K562 (cell line): Measurements from ENCODE around the gene SYNPO. TPM values are rescaled to one million over a fixed set of nuclear protein-coding genes. Genes with fewer than 3 reads are reported as not detected.

ENCODE experiments used
- ATAC-seq: fragments of 200-7000 bp; cut with Tn5 transposase; 3 replicates; pipeline ENCODE4 v1.9.1; 2020; ENCODE audit warnings: moderate library complexity
- BruUV-seq: library from RNA; stranded (reverse); fragments of 400-500 nt; replicated peaks from 2 replicates; lab custom pipeline; 2021; lab: Mats Ljungman, UMichigan
- CTCF ChIA-PET: fragments of 300-600 bp; formaldehyde crosslinking; extraction: SDS; loops from one replicate; lab custom pipeline; 2021; ENCODE audit warnings: low intra/inter-chr PET ratio; lab: Yijun Ruan, JAX
- POLR2A ChIA-PET: fragments of 300-600, 350-650 bp; sonication (Branson Sonifier 250); formaldehyde crosslinking; extraction: SDS; loops from one replicate; lab custom pipeline; 2021; ENCODE audit warnings: antibody characterized with exemption, inconsistent platforms; lab: Yijun Ruan, JAX
- DNase-seq, 4 experiments: peaks; one replicate each; pipeline versions ENCODE4 v3.0.0 to v3.0.0-alpha.2; 2011 to 2018; ENCODE audit warnings: low spot score in 3 of 4, mixed read lengths in 3 of 4; ENCODE audit errors: extremely low read depth in 1 of 4
- FAIRE-seq: peaks from 2 replicates; lab custom pipeline; 2011; peaks lifted over from hg19 to GRCh38; lab: Jason Lieb, UNC
- H2AFZ ChIP-seq: 2 replicates; pipeline ENCODE4 v1.6.0; 2011; ENCODE audit warnings: low read depth, low read length, control low read depth, inconsistent platforms
- H3K27ac ChIP-seq: fragments of 200-600 bp; 3 replicates; pipeline ENCODE4 v1.8.0; 2011; ENCODE audit warnings: low read depth, mild to moderate bottlenecking, control low read depth, inconsistent platforms, low read length, moderate library complexity, mixed read lengths; ENCODE audit errors: extremely low read depth
- H3K27me3 ChIP-seq, 2 experiments: fragments of 300-600 bp in 1 of 2; 2 replicates in 1 of 2; 3 replicates in 1 of 2; pipeline versions ENCODE4 v1.6.0 to v1.8.0; 2011; ENCODE audit warnings: inconsistent platforms in 2 of 2, low read length in 2 of 2, mild to moderate bottlenecking in 1 of 2, mixed read lengths in 1 of 2, moderate library complexity in 1 of 2; ENCODE audit not compliant: control insufficient read depth in 2 of 2, insufficient read depth in 2 of 2
- H3K36me3 ChIP-seq: fragments of 300-600 bp; 3 replicates; pipeline ENCODE4 v1.8.0; 2011; ENCODE audit warnings: mild to moderate bottlenecking, low read length, inconsistent platforms; ENCODE audit not compliant: control insufficient read depth, insufficient read depth
- H3K4me1 ChIP-seq, 2 experiments: fragments of 200-600 bp in 1 of 2; replicated peaks in 1 of 2; 2 replicates in 1 of 2; 3 replicates in 1 of 2; pipeline versions ENCODE4 v1.5.1 to v1.8.0; 2011; ENCODE audit warnings: inconsistent platforms in 2 of 2, low read length in 2 of 2, mild to moderate bottlenecking in 1 of 2, mixed read lengths in 1 of 2, moderate library complexity in 1 of 2; ENCODE audit not compliant: control insufficient read depth in 2 of 2, insufficient read depth in 2 of 2
- H3K4me2 ChIP-seq: 2 replicates; pipeline ENCODE4 v1.6.1; 2011; ENCODE audit warnings: low read length, control low read depth, inconsistent platforms, mixed read lengths; ENCODE audit not compliant: insufficient read depth
- H3K4me3 ChIP-seq: fragments of 200-600 bp; sonication (generic), shearing (Covaris generic); 2 replicates; pipeline ENCODE4 v1.5.1; 2016; ENCODE audit warnings: control low read depth, inconsistent platforms
- H3K79me2 ChIP-seq: fragments of 200-600 bp; 3 replicates; pipeline ENCODE4 v1.8.0; 2011; ENCODE audit warnings: low read length, inconsistent platforms; ENCODE audit not compliant: control insufficient read depth, insufficient read depth
- H3K9ac ChIP-seq, 2 experiments: 2 replicates each; pipeline versions ENCODE4 v1.6.0 to v1.6.1; 2011; ENCODE audit warnings: low read depth in 2 of 2, low read length in 2 of 2, control low read depth in 1 of 2, inconsistent platforms in 1 of 2, mild to moderate bottlenecking in 1 of 2, mixed read lengths in 1 of 2; ENCODE audit not compliant: insufficient read depth in 1 of 2
- H3K9me1 ChIP-seq: one replicate; pipeline ENCODE4 v1.6.0; 2011; ENCODE audit warnings: inconsistent platforms, mild to moderate bottlenecking, low read length, moderate library complexity; ENCODE audit not compliant: control insufficient read depth, insufficient read depth
- H3K9me3 ChIP-seq: replicated peaks from 2 replicates; pipeline ENCODE4 v1.5.1; 2011; ENCODE audit warnings: low read depth, low read length, inconsistent platforms; ENCODE audit not compliant: control insufficient read depth, insufficient read depth
- H4K20me1 ChIP-seq: replicated peaks from 2 replicates; pipeline ENCODE4 v1.6.1; 2011; ENCODE audit warnings: low read length, inconsistent platforms, mixed read lengths; ENCODE audit not compliant: control insufficient read depth, insufficient read depth
- ELF4 ChIP-seq: fragments of 450-650 bp; formaldehyde crosslinking; IDR thresholded peaks from 2 replicates; pipeline ENCODE4 v1.4.0; 2022; ENCODE audit warnings: missing genetic modification characterization
- ERF ChIP-seq: fragments of 450-650 bp; formaldehyde crosslinking; IDR thresholded peaks from 2 replicates; pipeline ENCODE4 v1.4.0; 2020; ENCODE audit warnings: mild to moderate bottlenecking, mixed read lengths
- HDAC1 ChIP-seq, 2 experiments: fragments of 450-650 bp; IDR thresholded peaks; 2 replicates each; pipeline ENCODE4 v1.6.1; 2016 to 2017; ENCODE audit warnings: inconsistent platforms in 1 of 2, mild to moderate bottlenecking in 1 of 2, moderate library complexity in 1 of 2
- HDAC6 ChIP-seq: IDR thresholded peaks from 2 replicates; pipeline ENCODE4 v1.6.1; 2012; ENCODE audit warnings: low read depth, mild to moderate bottlenecking, control low read depth, inconsistent platforms, low read length, moderate library complexity
- KLF6 ChIP-seq: fragments of 250-450 bp; sonication (Bioruptor Pico); IDR thresholded peaks from 2 replicates; pipeline ENCODE4 v1.4.0; 2020; ENCODE audit warnings: mild to moderate bottlenecking, moderate library complexity, borderline replicate concordance
- MAFF ChIP-seq: IDR thresholded peaks from 2 replicates; pipeline ENCODE4 v1.6.1; 2012; ENCODE audit warnings: low read length, improper control_type of control experiment
- NBN ChIP-seq: fragments of 450-650 bp; IDR thresholded peaks from 2 replicates; pipeline ENCODE4 v1.6.1; 2016; ENCODE audit warnings: low read depth, mild to moderate bottlenecking
- SPI1 ChIP-seq: IDR thresholded peaks from 2 replicates; pipeline ENCODE4 v1.6.1; 2011; ENCODE audit warnings: low read depth, low read length, control low read depth, borderline replicate concordance
- TAF9B ChIP-seq: fragments of 450-650 bp; IDR thresholded peaks from 2 replicates; pipeline ENCODE4 v1.6.1; 2018; ENCODE audit warnings: mild to moderate bottlenecking; ENCODE audit not compliant: partially characterized antibody
- TEAD4 ChIP-seq, 2 experiments: sonication (generic) in 1 of 2; formaldehyde crosslinking in 1 of 2; IDR thresholded peaks; 2 replicates each; pipeline versions ENCODE4 v1.6.1 to v1.8.0; 2012 to 2022; ENCODE audit warnings: borderline replicate concordance in 1 of 2, inconsistent platforms in 1 of 2, low read length in 1 of 2, mild to moderate bottlenecking in 1 of 2, missing genetic modification reagents in 1 of 2
- UBTF ChIP-seq, 2 experiments: IDR thresholded peaks; 2 replicates each; pipeline ENCODE4 v1.6.1; 2012; ENCODE audit warnings: improper control_type of control experiment in 2 of 2, low read depth in 2 of 2, low read length in 2 of 2, borderline replicate concordance in 1 of 2
- ZBTB1 ChIP-seq: sonication (generic); formaldehyde crosslinking; IDR thresholded peaks from 2 replicates; pipeline ENCODE4 v1.8.1; 2023; ENCODE audit warnings: missing genetic modification reagents, low read depth, mild to moderate bottlenecking, borderline replicate concordance
- ZBTB8A ChIP-seq: fragments of 450-650 bp; IDR thresholded peaks from 2 replicates; pipeline ENCODE4 v1.6.1; 2018; ENCODE audit warnings: mild to moderate bottlenecking, moderate library complexity; ENCODE audit not compliant: partially characterized antibody
- ZNF140 ChIP-seq: fragments of 250-450 bp; sonication (Bioruptor Pico); IDR thresholded peaks from 2 replicates; pipeline ENCODE4 v1.8.0; 2021; ENCODE audit warnings: moderate library complexity, mild to moderate bottlenecking, inconsistent platforms
- ZNF449 ChIP-seq: fragments of 250-450 bp; sonication (Bioruptor Pico); IDR thresholded peaks from 2 replicates; pipeline ENCODE4 v1.8.0; 2022; ENCODE audit warnings: moderate library complexity, mild to moderate bottlenecking, inconsistent platforms
- ZNF518B ChIP-seq: fragments of 250-450 bp; sonication (Bioruptor Pico); IDR thresholded peaks from 2 replicates; pipeline ENCODE4 v1.5.0; 2021; ENCODE audit warnings: mild to moderate bottlenecking, moderate library complexity
- WGBS: fragments of 100-300 bp; shearing (Covaris generic); methylation state at CpG from one replicate; pipeline ENCODE4 v1.1.6; 2016; ENCODE audit warnings: low coverage, mixed read lengths; ENCODE audit not compliant: insufficient coverage; ENCODE audit errors: missing lambda C conversion rate; 5-methylcytosine and 5-hydroxymethylcytosine counted together
- in situ Hi-C: fragments of 300-500 bp; cut with MboI; formaldehyde crosslinking; loops from 4 replicates; pipeline ENCODE4 v1.15.0; 2018; ENCODE audit warnings: inconsistent platforms, mixed read lengths
- intact Hi-C: fragments of 100-400 bp; cut with micrococcal nuclease; formaldehyde crosslinking; loops from 2 replicates; pipeline ENCODE4 v1.14.2; 2022
- polyA plus RNA-seq, 8 experiments: library from polyadenylated mRNA; depleted of rRNA in 4 of 8; stranded (reverse) in 5 of 8; unstranded in 3 of 8; fragments of >200 nt; fragmentation: Nextera tagmentation in 2 of 8; fragmentation: Illumina TruSeq in 1 of 8; extraction: Ambion mirVana in 2 of 8; extraction: Trizol in 1 of 8; gene quantifications; 2 replicates each; pipeline versions ENCODE4 v1.2.1 to v1.2.3, GENCODE V29; 2011 to 2014; ENCODE audit warnings: inconsistent platforms in 1 of 8, missing spikeins in 1 of 8
- total RNA-seq, 7 experiments: library from RNA; depleted of rRNA in 6 of 7; stranded (reverse); fragments of >200 nt in 6 of 7; fragmentation: Illumina TruSeq in 2 of 7; extraction: Trizol in 2 of 7; gene quantifications; 2 replicates each; pipeline versions ENCODE4 v1.2.1 to v1.2.3, GENCODE V29; 2011 to 2021; ENCODE audit warnings: low replicate concordance in 1 of 7

SYNPO gene
- total and polyA plus RNA-seq, 9 of the 15 experiments (the other 6 are each of a cell fraction or from before 2014, with no cell fraction given), result 0.01 to 0.31 (median 0.03) TPM; not detected in 4

- Histone ChIP-seq H3K27me3 (no peaks in the 10 kb centered on the region), H3K9ac (no peak overlapping the region), H3K4me1 (peaks cover 0 to 4% of the 10 kb centered on the region in 2 experiments; a peak in 1 of 5 replicates), H4K20me1 (no peaks in the 10 kb centered on the region), H2AFZ (no peak overlapping the region), H3K9me1 (no peaks in the 10 kb centered on the region), H3K4me3 (no peak overlapping the region), H3K4me2 (no peak overlapping the region), H3K27ac (no peak overlapping the region), H3K79me2 (peaks cover 11% of the 10 kb centered on the region), H3K36me3 (peaks cover 93% of the 10 kb centered on the region), H3K9me3 (no peaks in the 10 kb centered on the region)
- ATAC-seq (no peak), FAIRE-seq (no peak), DNase-seq (no peak)
- in situ Hi-C loops, result no loop called here
- WGBS, result 85% methylated on average over 3 of the region's 3 CpGs
- intact Hi-C loops, result loop anchor here (10.0 kb wide), 1 partner anchor 150 kb away; the partner anchor contains the start of gene IRGM
- no TSS peak for BruUV-seq
- ChIA-PET POLR2A (interaction anchor here (0.6 to 1.2 kb wide), 4 partner anchors 9 to 118 kb away, joined by 3 read pairs; no protein-coding TSS in a partner anchor), CTCF (no interaction called here)
- no peak for TF ChIP-seq TEAD4 (IDR thresholded peaks at IDR 0.05; ENCODE audit: low read length)
- TF ChIP-seq TEAD4 (CRISPR knock-in tag; IDR thresholded peaks at IDR 0.05; ENCODE audit: borderline replicate concordance), result no peak
- no peak for TF ChIP-seq KLF6 (CRISPR knock-in tag)
- TF ChIP-seq ZNF449 (CRISPR knock-in tag), result no peak
- no peak for TF ChIP-seq ZBTB1 (CRISPR knock-in tag)
- no peak for TF ChIP-seq NBN
- TF ChIP-seq ELF4, result no peak
- TF ChIP-seq HDAC6, result no peak
- no peak for TF ChIP-seq TAF9B
- no peak for TF ChIP-seq ZNF140 (CRISPR knock-in tag)
- no peak for TF ChIP-seq UBTF (IDR thresholded peaks at IDR 0.05; ENCODE audit: borderline replicate concordance in 1 of 2, low read depth in 2 of 2, low read length in 2 of 2)
- no peak for TF ChIP-seq ZNF518B
- TF ChIP-seq SPI1, result no peak
- no peak for TF ChIP-seq HDAC1 (IDR thresholded peaks at IDR 0.05)
- TF ChIP-seq MAFF, result no peak
- TF ChIP-seq ZBTB8A, result no peak
- no peak for TF ChIP-seq ERF (CRISPR knock-in tag)
These were observed 54.2 kb downstream of the SYNPO start for GRCh38 chr5:150694612-150695011.
